KMS-11 (cell line): ENCODE measurements around the gene GFPT1.
A peak's percentile ranks its signal among the peaks of the same experiment; 100 is the strongest.
"Not testable (repeated sequence)": the region's sequence is repeated elsewhere in the genome, so short reads cannot be mapped to it uniquely, and the experiment has no call there.

Source experiments
- H2AFZ ChIP-seq: fragments of 200-600 bp; sonication (generic); 2 replicates; pipeline ENCODE4 v1.6.1; 2016; ENCODE audit warnings: antibody characterized with exemption, mixed run types, low read depth
- H3K27ac ChIP-seq: fragments of 200-600 bp; sonication (generic); 2 replicates; pipeline ENCODE4 v1.6.1; 2016; ENCODE audit warnings: mild to moderate bottlenecking, mixed run types
- H3K27me3 ChIP-seq: fragments of 200-600 bp; sonication (generic); 2 replicates; pipeline ENCODE4 v1.6.1; 2017; ENCODE audit warnings: mild to moderate bottlenecking, low read depth, mixed run types, moderate library complexity; ENCODE audit not compliant: insufficient read depth
- H3K36me3 ChIP-seq: fragments of 200-600 bp; sonication (generic); 2 replicates; pipeline ENCODE4 v1.6.1; 2017; ENCODE audit warnings: mild to moderate bottlenecking, mixed run types; ENCODE audit not compliant: insufficient read depth
- H3K4me1 ChIP-seq: fragments of 200-600 bp; sonication (generic); 2 replicates; pipeline ENCODE4 v1.6.1; 2016; ENCODE audit warnings: mild to moderate bottlenecking, low read depth, mixed run types; ENCODE audit not compliant: poor library complexity, severe bottlenecking
- H3K4me2 ChIP-seq: fragments of 200-600 bp; sonication (generic); 2 replicates; pipeline ENCODE4 v1.7.0; 2016; ENCODE audit warnings: mild to moderate bottlenecking, mixed run types
- H3K4me3 ChIP-seq: fragments of 200-600 bp; sonication (generic); IDR thresholded peaks from 2 replicates; pipeline ENCODE4 v1.6.1; 2017; ENCODE audit warnings: low read depth, low read length, mixed read lengths; ENCODE audit not compliant: insufficient read depth
- H3K79me2 ChIP-seq: fragments of 200-600 bp; sonication (generic); 2 replicates; pipeline ENCODE4 v1.6.1; 2016; ENCODE audit warnings: low read depth, mixed run types; ENCODE audit not compliant: insufficient read depth
- H3K9ac ChIP-seq: fragments of 200-600 bp; sonication (generic); 2 replicates; pipeline ENCODE4 v1.6.1; 2016; ENCODE audit warnings: mild to moderate bottlenecking, mixed run types
- H4K20me1 ChIP-seq: fragments of 200-600 bp; sonication (generic); 2 replicates; pipeline ENCODE4 v1.6.1; 2016; ENCODE audit warnings: mild to moderate bottlenecking, mixed run types; ENCODE audit not compliant: insufficient read depth
- CTCF ChIP-seq: fragments of 200-600 bp; sonication (generic); conservative IDR thresholded peaks from 2 replicates; pipeline ENCODE4 v1.6.1; 2017; ENCODE audit warnings: low read depth, mild to moderate bottlenecking, antibody characterized with exemption, low read length, moderate library complexity, mixed read lengths

GFPT1 gene

GRCh38 chr2:69428981-69429380, 42.0 kb upstream of the GFPT1 start:
- no peaks in the 10 kb centered on the region for H3K79me2 ChIP-seq
- TF ChIP-seq CTCF = no peak
- H3K9ac ChIP-seq = no peak overlapping the region
- no peaks in the 10 kb centered on the region for H4K20me1 ChIP-seq
- no peak overlapping the region for H3K4me2 ChIP-seq
- H3K36me3 ChIP-seq = peaks cover 3% of the 10 kb centered on the region; the same call in 1 of the 2 replicates
- no peaks in the 10 kb centered on the region for H3K27me3 ChIP-seq
- H2AFZ ChIP-seq = no peak overlapping the region
- no peak overlapping the region for H3K4me3 ChIP-seq
- H3K27ac ChIP-seq = no peak overlapping the region
- H3K4me1 ChIP-seq = no peaks in the 10 kb centered on the region

- H3K4me1 ChIP-seq = peaks cover 10% of the 10 kb centered on the region
- no peak overlapping the region for H3K9ac ChIP-seq
- H3K36me3 ChIP-seq = peaks cover 3% of the 10 kb centered on the region; the same call in 1 of the 2 replicates
- TF ChIP-seq CTCF = no peak
- no peaks in the 10 kb centered on the region for H4K20me1 ChIP-seq
- H3K4me2 ChIP-seq = no peak overlapping the region
- no peak overlapping the region for H3K4me3 ChIP-seq
- no peak overlapping the region for H3K27ac ChIP-seq
- no peak overlapping the region for H2AFZ ChIP-seq
- H3K79me2 ChIP-seq = no peaks in the 10 kb centered on the region
- H3K27me3 ChIP-seq = no peaks in the 10 kb centered on the region
Measured at GRCh38 chr2:69424419-69424818, 37.4 kb upstream of the GFPT1 start.

- H3K36me3 ChIP-seq = no peaks in the 10 kb centered on the region
- TF ChIP-seq CTCF = no peak
Measured at GRCh38 chr2:69422198-69422597, 35.2 kb upstream of the GFPT1 start.

GRCh38 chr2:69419111-69419510, 32.1 kb upstream of the GFPT1 start:
- H3K9ac ChIP-seq, H3K36me3 ChIP-seq, H3K27me3 ChIP-seq, H3K4me3 ChIP-seq, H2AFZ ChIP-seq, H3K79me2 ChIP-seq, H4K20me1 ChIP-seq, H3K4me2 ChIP-seq, H3K27ac ChIP-seq: not testable (repeated sequence)
- H3K4me1 ChIP-seq = peaks cover 10% of the 10 kb centered on the region

More at GRCh38 chr2:69422198-69422597, 35.2 kb upstream of the GFPT1 start:
- Histone ChIP-seq H3K4me3 (no peak overlapping the region), H2AFZ (no peak overlapping the region), H3K79me2 (no peaks in the 10 kb centered on the region), H3K27me3 (no peaks in the 10 kb centered on the region), H4K20me1 (no peaks in the 10 kb centered on the region), H3K4me1 (peaks cover 10% of the 10 kb centered on the region), H3K4me2 (peak overlapping the region; percentile 26), H3K9ac (no peak overlapping the region), H3K27ac (no peak overlapping the region)

- Histone ChIP-seq H3K79me2 (no peaks in the 10 kb centered on the region), H3K4me1 (no peaks in the 10 kb centered on the region), H3K36me3 (0 out of 2 replicates have a peak, but pooled peaks cover 3% of the 10 kb centered on the region), H3K9ac (no peak overlapping the region), H3K4me3 (no peak overlapping the region), H2AFZ (no peak overlapping the region), H4K20me1 (no peaks in the 10 kb centered on the region), H3K4me2 (no peak overlapping the region), H3K27me3 (no peaks in the 10 kb centered on the region), H3K27ac (no peak overlapping the region)
- no peak for TF ChIP-seq CTCF
Measured at GRCh38 chr2:69416147-69416546, 29.1 kb upstream of the GFPT1 start.
